Renal cortex interstitium (tissue), 11 donors: ENCODE measurements around the gene NRDE2. TPM values are rescaled to one million over a fixed set of nuclear protein-coding genes. Genes with fewer than 3 reads are reported as not detected.
A peak's percentile ranks its signal among the peaks of the same experiment; 100 is the strongest.
"Not testable (repeated sequence)": the region's sequence is repeated elsewhere in the genome, so short reads cannot be mapped to it uniquely, and the experiment has no call there.

Source experiments
- DNase-seq, 11 donors: peaks; one replicate each; pipeline ENCODE4 v3.0.0-alpha.2; 2013; ENCODE audit warnings: low read depth in 9 of 11, low spot score in 4 of 11; ENCODE audit errors: extremely low read depth in 1 of 11
- polyA plus RNA-seq, 3 donors: library from polyadenylated mRNA; unstranded; fragments of 120-200 nt; gene quantifications; one replicate each; pipeline ENCODE4 v1.2.1, GENCODE V29; 2013; ENCODE audit not compliant: insufficient read length in 3 of 3

Gene NRDE2
- polyA plus RNA-seq, 3 donors: 19.4 to 24.4 (median 19.5) TPM

DNA sequence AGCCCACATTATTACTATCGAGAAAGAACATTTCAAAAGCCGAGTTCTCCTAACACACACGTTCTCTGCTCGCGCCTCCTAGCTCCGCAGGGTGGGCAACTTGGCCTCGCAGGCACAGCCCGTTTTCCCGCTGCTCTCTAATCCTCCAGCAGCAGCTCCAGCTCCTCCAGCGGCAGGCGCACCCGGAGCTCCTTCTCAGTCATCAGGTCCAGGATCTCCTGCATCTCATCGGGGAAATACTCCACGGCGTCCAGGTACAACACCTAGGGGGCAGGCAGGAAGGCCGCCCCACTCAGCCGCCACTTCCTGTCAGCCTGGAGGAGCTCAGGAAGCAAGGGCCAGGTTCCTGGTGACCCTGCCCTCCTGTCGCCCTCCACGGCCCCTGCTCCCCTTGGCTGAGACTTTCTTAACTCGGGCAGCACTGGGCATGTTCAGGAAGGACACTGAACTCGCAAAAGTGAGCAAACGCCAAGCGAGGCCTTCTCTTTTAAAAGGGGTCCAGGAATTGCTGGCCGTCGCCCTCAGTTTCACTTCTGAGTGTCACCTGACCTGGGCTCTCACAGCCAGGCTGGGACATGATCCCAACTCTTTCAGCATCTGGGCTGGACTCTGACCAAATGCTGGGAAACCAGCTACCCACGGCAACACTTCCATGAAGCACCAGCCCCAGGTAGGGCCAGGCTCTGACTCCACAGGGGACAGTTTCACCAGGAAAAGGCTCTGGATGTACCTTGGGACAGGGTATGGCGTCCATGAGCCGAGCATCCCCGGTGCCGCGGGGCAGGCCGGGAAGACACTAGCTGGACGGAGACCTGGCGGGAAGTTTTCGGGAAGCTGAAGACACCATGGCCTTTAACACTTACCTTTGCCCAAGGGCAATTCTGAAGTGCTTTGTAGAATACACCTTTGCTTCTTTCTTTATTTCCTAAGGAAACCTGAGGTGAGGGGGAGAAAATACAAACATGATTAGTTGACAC, 53.3 kb downstream of the NRDE2 start:
- DNase-seq: no peak

- DNase-seq: no peak
These were observed 54.1 kb downstream of the NRDE2 start for GRCh38 chr14:90277581-90278198.

- no peak for DNase-seq
These were observed 54.9 kb downstream of the NRDE2 start for GRCh38 chr14:90276646-90277367.

- no peak for DNase-seq
These were observed 55.9 kb downstream of the NRDE2 start for GRCh38 chr14:90275820-90276219.

GRCh38 chr14:90275458-90275814, 56.3 kb downstream of the NRDE2 start:
- no peak for DNase-seq

GRCh38 chr14:90274808-90275457, 56.8 kb downstream of the NRDE2 start:
- no peak for DNase-seq

- DNase-seq: no peak
These were observed 57.7 kb downstream of the NRDE2 start for GRCh38 chr14:90274019-90274418.

DNA sequence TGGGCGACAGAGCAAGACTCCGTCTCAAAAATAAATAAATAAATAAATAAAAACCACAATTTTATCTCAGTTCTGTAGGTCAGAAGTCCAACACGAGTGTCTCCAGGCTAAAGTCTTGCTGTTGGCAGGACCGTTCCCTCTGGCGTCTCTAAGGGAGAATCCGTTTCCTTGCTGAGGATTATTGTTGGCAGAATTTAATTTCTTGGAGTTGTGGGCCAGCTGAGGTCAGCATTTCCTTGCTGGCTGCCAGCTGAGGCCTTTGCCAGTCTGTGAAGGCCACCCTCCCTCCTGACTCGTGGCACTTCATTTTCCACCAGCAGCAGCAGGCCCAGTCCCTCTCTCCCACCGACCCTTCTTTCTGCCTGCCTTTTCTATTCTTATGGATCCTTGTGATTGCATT, 58.2 kb downstream of the NRDE2 start:
- no peak for DNase-seq

DNA sequence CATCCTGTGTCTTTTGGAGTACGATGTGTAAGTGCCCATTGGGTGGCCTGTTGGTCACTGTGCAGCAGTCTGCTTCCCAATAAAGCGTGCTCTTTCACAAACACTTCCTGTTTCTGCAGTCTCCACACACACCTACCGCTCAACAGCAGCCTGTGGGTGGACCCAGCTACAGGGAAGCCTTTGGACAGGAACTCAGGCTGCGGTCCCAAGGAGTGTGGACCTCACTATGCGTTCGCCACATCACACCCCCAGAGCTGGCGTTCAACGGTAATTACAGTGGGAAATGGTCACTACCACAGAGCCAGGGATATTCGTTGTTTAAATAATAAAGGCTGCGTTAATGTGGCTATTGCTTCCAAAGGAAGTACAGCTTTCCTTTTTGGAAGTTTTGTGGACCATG, 59.2 kb downstream of the NRDE2 start:
- no peak for DNase-seq

GRCh38 chr14:90268420-90268819, 63.3 kb downstream of the NRDE2 start:
- no peak for DNase-seq

DNA sequence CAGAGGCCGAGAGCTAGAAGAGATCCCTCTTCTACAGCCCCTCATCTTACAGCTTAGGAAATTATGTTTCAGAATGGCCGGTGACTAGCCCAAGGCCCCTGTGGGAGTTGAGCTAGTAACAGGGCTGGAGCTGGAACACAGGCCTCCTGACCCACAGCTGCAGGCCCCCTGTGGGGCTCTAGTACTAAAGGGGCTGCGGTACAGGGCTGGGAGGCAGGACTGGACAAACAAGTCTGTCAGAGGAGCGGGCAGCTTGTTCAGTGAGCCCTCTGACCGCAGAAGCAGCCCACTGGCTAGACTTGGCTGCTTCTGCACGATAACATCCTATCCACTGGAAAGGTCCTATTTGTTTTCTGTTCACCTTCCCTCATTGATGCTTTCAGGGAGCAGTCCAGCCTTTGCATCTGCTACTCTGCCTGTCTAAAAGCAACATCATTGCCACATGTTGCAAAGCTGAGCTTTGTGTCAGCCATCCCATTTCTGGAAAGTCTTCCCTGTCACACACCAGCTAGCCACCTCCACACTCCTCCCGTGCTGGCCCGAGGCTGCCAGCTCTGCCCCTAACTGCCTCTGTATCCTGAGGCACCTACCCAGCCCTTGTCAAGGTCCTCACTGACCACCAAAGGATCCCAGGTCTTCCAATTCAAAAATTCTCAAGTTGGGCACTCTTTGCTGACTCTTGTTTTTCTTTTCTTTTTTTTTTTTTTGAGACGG, 65.1 kb downstream of the NRDE2 start:
- no peak for DNase-seq

DNA sequence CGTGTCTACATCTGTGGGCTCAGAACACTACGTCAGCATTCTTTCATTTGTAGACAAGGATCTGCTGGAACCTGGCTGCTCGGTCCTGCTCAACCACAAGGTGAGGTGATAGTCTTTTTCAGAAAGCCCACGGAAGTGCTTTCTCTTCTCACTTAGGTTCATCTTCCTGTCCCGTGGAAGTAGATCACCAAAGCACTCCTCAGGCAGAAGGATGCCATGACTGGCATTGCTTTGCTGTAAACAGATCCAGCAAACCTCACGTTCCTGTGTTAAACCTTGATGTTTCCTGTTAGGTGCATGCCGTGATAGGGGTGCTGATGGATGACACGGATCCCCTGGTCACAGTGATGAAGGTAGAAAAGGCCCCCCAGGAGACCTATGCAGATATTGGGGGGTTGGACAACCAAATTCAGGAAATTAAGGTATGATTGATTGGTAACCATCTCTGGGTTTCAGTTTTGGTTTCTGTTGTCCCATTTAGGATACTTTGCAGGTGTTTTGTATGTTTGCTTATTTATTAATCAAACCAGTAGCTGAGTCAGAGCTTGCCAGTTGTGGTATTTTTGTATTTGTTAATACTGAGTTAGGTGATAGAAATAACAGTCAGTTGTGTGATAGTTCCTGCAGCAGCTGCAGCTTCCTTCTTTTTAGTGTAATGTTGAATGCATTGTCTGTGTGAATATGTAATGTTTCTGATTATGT, 67.8 kb downstream of the NRDE2 start:
- DNase-seq: no peak

- DNase-seq: peak; percentile 82 to 95 (median 90)
These were observed 75.2 kb downstream of the NRDE2 start, which contains the start of gene PSMC1 for GRCh38 chr14:90256354-90257131. TSS of gene PSMC1 (plus strand) at chr14:90256553. CDS start at chr14:90256598, 45 bp downstream.

DNA sequence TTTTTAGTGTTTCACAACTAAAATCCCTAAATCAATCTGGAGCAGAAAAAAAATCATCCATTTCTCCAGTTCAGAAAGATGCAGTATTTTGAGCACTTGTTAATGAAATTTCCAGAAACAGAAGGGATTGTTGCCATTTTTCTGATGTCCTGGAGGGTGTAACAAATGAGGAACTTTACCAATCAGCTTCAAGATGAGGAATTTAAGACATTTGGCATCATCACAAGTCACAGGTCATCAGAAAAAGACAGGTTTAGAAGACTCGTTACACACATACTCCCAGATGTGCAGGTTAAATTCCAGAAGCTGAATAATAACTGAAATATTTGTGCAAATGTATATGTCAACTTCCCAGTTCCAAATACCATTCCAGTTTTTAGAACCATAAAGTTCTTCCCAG, 75.9 kb downstream of the NRDE2 start:
- no peak for DNase-seq

- no peak for DNase-seq
These were observed 77.9 kb downstream of the NRDE2 start for GRCh38 chr14:90253826-90254225.

- DNase-seq: no peak
These were observed 83.1 kb downstream of the NRDE2 start for GRCh38 chr14:90248594-90248993.

GRCh38 chr14:90247441-90247840, 84.3 kb downstream of the NRDE2 start:
- DNase-seq: not testable (repeated sequence)
